HUES64 (cell line): ENCODE data around the gene KIF19.

Experiments
- H3K27ac ChIP-seq: 2 replicates; pipeline ENCODE4 v1.7.0; 2013; ENCODE audit warnings: low read depth, low read length, inconsistent platforms
- H3K27me3 ChIP-seq: 2 replicates; pipeline ENCODE4 v1.6.1; 2013; ENCODE audit warnings: mild to moderate bottlenecking, low read length; ENCODE audit not compliant: insufficient read depth
- H3K36me3 ChIP-seq: 2 replicates; pipeline ENCODE4 v1.6.1; 2013; ENCODE audit warnings: mild to moderate bottlenecking, low read length; ENCODE audit not compliant: insufficient read depth
- H3K4me1 ChIP-seq: 2 replicates; pipeline ENCODE4 v1.6.1; 2013; ENCODE audit warnings: mild to moderate bottlenecking, low read length, moderate library complexity; ENCODE audit not compliant: insufficient read depth
- H3K4me3 ChIP-seq: 2 replicates; pipeline ENCODE4 v1.5.1; 2013; ENCODE audit warnings: mild to moderate bottlenecking, low read length, moderate library complexity
- H3K9ac ChIP-seq: 2 replicates; pipeline ENCODE4 v1.6.1; 2013; ENCODE audit warnings: mild to moderate bottlenecking, low read depth, low read length
- H3K9me3 ChIP-seq: 2 replicates; pipeline ENCODE4 v1.6.1; 2013; ENCODE audit warnings: low read depth, low read length; ENCODE audit not compliant: insufficient read depth
- WGBS: fragments of 150-250, 120-280 bp; methylation state at CpG from one replicate; pipeline ENCODE4 v1.1.7; 2013; ENCODE audit warnings: missing lambda C conversion rate; 5-methylcytosine and 5-hydroxymethylcytosine counted together

The KIF19 gene

GRCh38 chr17:74354561-74354960 is 28.5 kb downstream of the KIF19 start:
- Histone ChIP-seq H3K9ac (no peak overlapping the region), H3K9me3 (no peaks in the 10 kb centered on the region), H3K4me3 (no peak overlapping the region), H3K27me3 (peaks cover 91% of the 10 kb centered on the region), H3K36me3 (no peaks in the 10 kb centered on the region), H3K27ac (no peak overlapping the region), H3K4me1 (no peaks in the 10 kb centered on the region)
- WGBS: 90% methylated on average over 10 of the region's 10 CpGs

GRCh38 chr17:74355065-74355464 is 29.0 kb downstream of the KIF19 start:
- no peak overlapping the region for H3K27ac ChIP-seq

GRCh38 chr17:74356646-74357465 is 30.8 kb downstream of the KIF19 start:
- H3K9me3 ChIP-seq: no peaks in the 10 kb centered on the region
- H3K27me3 ChIP-seq: peaks cover 71% of the 10 kb centered on the region
- H3K4me1 ChIP-seq: peaks cover 9% of the 10 kb centered on the region
- no peak overlapping the region for H3K27ac ChIP-seq
- WGBS: 2% methylated on average over 105 of the region's 105 CpGs
- no peaks in the 10 kb centered on the region for H3K36me3 ChIP-seq
- H3K4me3 ChIP-seq: peak overlapping the region; percentile 51
- no peak overlapping the region for H3K9ac ChIP-seq

More at GRCh38 chr17:74355065-74355464, 29.0 kb downstream of the KIF19 start:
- Histone ChIP-seq H3K27me3 (peaks cover 89% of the 10 kb centered on the region), H3K4me3 (no peak overlapping the region), H3K4me1 (no peaks in the 10 kb centered on the region), H3K9me3 (no peaks in the 10 kb centered on the region), H3K36me3 (no peaks in the 10 kb centered on the region), H3K9ac (no peak overlapping the region)
- WGBS: 81% methylated on average over 8 of the region's 8 CpGs

GRCh38 chr17:74357466-74357809 is 31.4 kb downstream of the KIF19 start:
- H3K36me3 ChIP-seq: no peaks in the 10 kb centered on the region
- peaks cover 15% of the 10 kb centered on the region for H3K4me1 ChIP-seq
- H3K9me3 ChIP-seq: no peaks in the 10 kb centered on the region
- peaks cover 66% of the 10 kb centered on the region for H3K27me3 ChIP-seq
- peak overlapping the region; percentile 51 for H3K4me3 ChIP-seq
- no peak overlapping the region for H3K27ac ChIP-seq
- WGBS: 25% methylated on average over 32 of the region's 32 CpGs
- no peak overlapping the region for H3K9ac ChIP-seq

GRCh38 chr17:74358697-74359096 is 32.7 kb downstream of the KIF19 start:
- H3K27ac ChIP-seq: no peak overlapping the region
- no peak overlapping the region for H3K4me3 ChIP-seq
- no peak overlapping the region for H3K9ac ChIP-seq
- peaks cover 53% of the 10 kb centered on the region for H3K27me3 ChIP-seq
- H3K9me3 ChIP-seq: no peaks in the 10 kb centered on the region
- H3K4me1 ChIP-seq: peaks cover 18% of the 10 kb centered on the region
- 83% methylated on average over 9 of the region's 9 CpGs for WGBS
- no peaks in the 10 kb centered on the region for H3K36me3 ChIP-seq

- Histone ChIP-seq H3K27me3 (peaks cover 41% of the 10 kb centered on the region), H3K4me1 (peaks cover 18% of the 10 kb centered on the region), H3K4me3 (no peak overlapping the region), H3K9me3 (no peaks in the 10 kb centered on the region), H3K27ac (no peak overlapping the region), H3K36me3 (no peaks in the 10 kb centered on the region), H3K9ac (no peak overlapping the region)
- 95% methylated on average over 22 of the region's 22 CpGs for WGBS
Measured at GRCh38 chr17:74359916-74360315, 33.9 kb downstream of the KIF19 start.

- H3K27me3 ChIP-seq: peaks cover 31% of the 10 kb centered on the region
- no peaks in the 10 kb centered on the region for H3K36me3 ChIP-seq
- H3K4me1 ChIP-seq: peaks cover 18% of the 10 kb centered on the region
- 65% methylated on average over 7 of the region's 7 CpGs for WGBS
- H3K9ac ChIP-seq: no peak overlapping the region
- H3K9me3 ChIP-seq: no peaks in the 10 kb centered on the region
- peak overlapping the region; percentile 47; the same call in 1 of the 2 replicates for H3K4me3 ChIP-seq
- no peak overlapping the region for H3K27ac ChIP-seq
Measured at GRCh38 chr17:74360899-74361229, 34.8 kb downstream of the KIF19 start.

GRCh38 chr17:74361230-74362068 is 35.4 kb downstream of the KIF19 start, which contains the start of gene BTBD17:
TSS of gene BTBD17 (minus strand) at chr17:74361868. CDS start at chr17:74361819, 49 bp downstream.
- 41% methylated on average over 28 of the region's 28 CpGs for WGBS
- no peaks in the 10 kb centered on the region for H3K9me3 ChIP-seq
- no peak within 1 kb of the TSS for H3K27ac ChIP-seq
- H3K4me3 ChIP-seq: peak within 1 kb of the TSS; percentile 47
- H3K27me3 ChIP-seq: peaks cover 26% of the 10 kb centered on the region
- H3K36me3 ChIP-seq: no peaks in the 10 kb centered on the region
- peaks cover 18% of the 10 kb centered on the region for H3K4me1 ChIP-seq
- 0 out of 2 replicates have a peak within 1 kb of the TSS, but pooled peaks have one; percentile 35 for H3K9ac ChIP-seq

- peaks cover 18% of the 10 kb centered on the region for H3K4me1 ChIP-seq
- H3K27ac ChIP-seq: no peak overlapping the region
- H3K9ac ChIP-seq: no peak overlapping the region
- H3K27me3 ChIP-seq: peaks cover 20% of the 10 kb centered on the region
- peak overlapping the region; percentile 47; the same call in 1 of the 2 replicates for H3K4me3 ChIP-seq
- whole genome bisulfite sequencing: 41% methylated on average over 8 of the region's 9 CpGs
- no peaks in the 10 kb centered on the region for H3K36me3 ChIP-seq
- no peaks in the 10 kb centered on the region for H3K9me3 ChIP-seq
Measured at GRCh38 chr17:74362069-74362405, 36.0 kb downstream of the KIF19 start.

GRCh38 chr17:74362810-74363498 is 36.9 kb downstream of the KIF19 start:
- H3K27me3 ChIP-seq: peaks cover 10% of the 10 kb centered on the region
- H3K27ac ChIP-seq: no peak overlapping the region
- no peaks in the 10 kb centered on the region for H3K9me3 ChIP-seq
- peaks cover 18% of the 10 kb centered on the region for H3K4me1 ChIP-seq
- no peaks in the 10 kb centered on the region for H3K36me3 ChIP-seq
- WGBS: 85% methylated on average over 14 of the region's 14 CpGs
- no peak overlapping the region for H3K9ac ChIP-seq
- H3K4me3 ChIP-seq: no peak overlapping the region

- no peak within 1 kb of the TSS for H3K4me3 ChIP-seq
- WGBS: 83% methylated on average over 5 of the region's 5 CpGs
- no peak within 1 kb of the TSS for H3K27ac ChIP-seq
- peaks cover 6% of the 10 kb centered on the region; the same call in 1 of the 2 replicates for H3K4me1 ChIP-seq
- no peaks in the 10 kb centered on the region for H3K9me3 ChIP-seq
- no peak within 1 kb of the TSS for H3K9ac ChIP-seq
- H3K27me3 ChIP-seq: no peaks in the 10 kb centered on the region
- H3K36me3 ChIP-seq: no peaks in the 10 kb centered on the region
Measured at GRCh38 chr17:74367206-74367605, 41.2 kb downstream of the KIF19 start, which contains the start of gene GPR142. TSS of gene GPR142 (plus strand) at chr17:74367506. CDS start at chr17:74369541, 2,035 bp downstream.
